ENCODE data around the gene CCL27.

The CCL27 gene

GRCh38 chr9:34662526-34663302, at the start of gene CCL27:
Gene CCL27 (minus strand): TSS chr9:34662657. CDS start chr9:34662633, 24 bp downstream.
- no peak for FAIRE-seq

GRCh38 chr9:34712140-34712539, 49.7 kb upstream of the CCL27 start:
- FAIRE-seq = peak; percentile 74

- FAIRE-seq = no peak
Observed at GRCh38 chr9:34710023-34710422, 47.6 kb upstream of the CCL27 start, which contains the start of gene CCL21. Gene CCL21 (minus strand): TSS chr9:34710136. CDS start chr9:34710066, 70 bp downstream.

GRCh38 chr9:34709196-34709978, 46.9 kb upstream of the CCL27 start:
- no peak for FAIRE-seq

GRCh38 chr9:34707130-34707529, 44.7 kb upstream of the CCL27 start:
- FAIRE-seq = no peak

GRCh38 chr9:34701769-34702736, 39.6 kb upstream of the CCL27 start:
- no peak for FAIRE-seq

- no peak for FAIRE-seq
Observed at GRCh38 chr9:34701023-34701768, 38.7 kb upstream of the CCL27 start.

- no peak for FAIRE-seq
Observed at GRCh38 chr9:34694811-34695210, 32.4 kb upstream of the CCL27 start.

GRCh38 chr9:34693560-34693959, 31.1 kb upstream of the CCL27 start:
- no peak for FAIRE-seq

GRCh38 chr9:34691936-34692315, 29.5 kb upstream of the CCL27 start:
- no peak for FAIRE-seq

- FAIRE-seq = no peak
Observed at GRCh38 chr9:34690983-34691935, 28.8 kb upstream of the CCL27 start, which contains the start of gene CCL19. Gene CCL19 (minus strand): TSS chr9:34691276. CDS start chr9:34691139, 137 bp downstream.

GRCh38 chr9:34689512-34689911, 27.1 kb upstream of the CCL27 start:
- FAIRE-seq = no peak

- no peak for FAIRE-seq
Observed at GRCh38 chr9:34689116-34689470, 26.6 kb upstream of the CCL27 start.

- no peak for FAIRE-seq
Observed at GRCh38 chr9:34688329-34689115, 26.1 kb upstream of the CCL27 start.

GRCh38 chr9:34687276-34688030, 25.0 kb upstream of the CCL27 start:
- no peak for FAIRE-seq

- no peak for FAIRE-seq
Observed at GRCh38 chr9:34686732-34687131, 24.3 kb upstream of the CCL27 start.

- FAIRE-seq = no peak
Observed at GRCh38 chr9:34686231-34686630, 23.8 kb upstream of the CCL27 start.

- FAIRE-seq = no peak
Observed at GRCh38 chr9:34685591-34685990, 23.1 kb upstream of the CCL27 start.

- no peak for FAIRE-seq
Observed at GRCh38 chr9:34684816-34685215, 22.4 kb upstream of the CCL27 start.
